NB4 (cell line): Measurements from ENCODE around the gene ASIC2.
"Not testable (repeated sequence)": the region's sequence is repeated elsewhere in the genome, so short reads cannot be mapped to it uniquely, and the experiment has no call there.

Experiments used
- DNase-seq: peaks from one replicate; pipeline ENCODE4 v3.0.0; 2010; ENCODE audit warnings: low read depth
- H3K4me3 ChIP-seq: one replicate; pipeline ENCODE4 v1.5.1; 2011; ENCODE audit warnings: mild to moderate bottlenecking, low read depth, low read length, moderate library complexity
- CTCF ChIP-seq: IDR thresholded peaks from one replicate; pipeline ENCODE4 v1.5.1; 2012; ENCODE audit warnings: low read depth, low read length
- MYC ChIP-seq: IDR thresholded peaks from 2 replicates; pipeline ENCODE4 v1.6.1; 2011; ENCODE audit warnings: low read depth, low read length
- POLR2A ChIP-seq: IDR thresholded peaks from 2 replicates; pipeline ENCODE4 v1.6.1; 2011; ENCODE audit warnings: mild to moderate bottlenecking; ENCODE audit not compliant: insufficient read length; ENCODE audit errors: extremely low read depth
- TF ChIP-seq, protein P1 (sequence below): IDR thresholded peaks from 2 replicates; pipeline ENCODE4 v1.6.1; 2011; ENCODE audit warnings: low read depth, low read length

The ASIC2 gene

DNA sequence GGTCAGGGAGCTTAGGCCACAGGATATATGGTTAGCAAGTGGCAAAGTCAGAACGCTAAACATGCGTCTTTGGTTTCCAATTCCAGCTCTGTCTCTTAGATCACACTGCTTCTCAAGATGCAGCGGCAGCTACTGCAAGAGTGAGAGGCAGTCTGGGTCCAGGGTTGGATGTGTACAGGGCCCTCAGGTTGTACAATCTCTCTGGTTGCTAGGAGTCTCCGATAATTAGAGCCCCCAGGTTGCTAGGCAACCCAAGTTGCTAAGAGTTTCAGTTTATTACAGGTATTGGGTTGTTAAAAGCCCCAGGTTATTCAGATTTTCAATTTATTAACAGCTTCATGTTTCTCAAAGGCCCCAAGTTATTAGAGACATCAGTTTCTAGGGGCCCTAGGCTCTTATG is 317.0 kb downstream of the ASIC2 start:
- TF ChIP-seq CTCF (no peak), POLR2A (no peak), MYC (no peak)
- TF ChIP-seq, protein P1, sequence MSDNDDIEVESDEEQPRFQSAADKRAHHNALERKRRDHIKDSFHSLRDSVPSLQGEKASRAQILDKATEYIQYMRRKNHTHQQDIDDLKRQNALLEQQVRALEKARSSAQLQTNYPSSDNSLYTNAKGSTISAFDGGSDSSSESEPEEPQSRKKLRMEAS = no peak
- H3K4me3 ChIP-seq = no peak overlapping the region
- no peak for DNase-seq

DNA sequence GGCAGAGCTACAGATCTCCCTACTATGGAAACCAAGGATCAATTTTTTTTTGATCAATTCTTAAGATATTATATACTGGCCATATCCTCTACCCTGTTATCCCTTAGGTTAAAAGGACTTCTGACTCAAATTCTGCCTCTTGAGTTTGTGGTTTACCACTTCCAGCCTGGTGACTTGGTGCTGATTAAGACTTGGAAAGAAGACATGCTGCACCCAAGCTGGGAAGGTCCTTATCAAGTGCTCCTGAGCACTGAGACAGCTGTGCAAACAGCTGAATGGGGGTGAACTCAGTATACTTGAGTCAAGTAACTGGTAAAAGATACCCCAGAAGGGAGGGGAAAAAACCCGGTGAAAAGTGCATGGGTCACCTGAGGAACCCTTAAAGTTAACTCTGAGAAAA is 321.9 kb downstream of the ASIC2 start:
- peak; percentile 19 for DNase-seq
- TF ChIP-seq CTCF = no peak
- TF ChIP-seq, protein P1 = no peak
- no peak for TF ChIP-seq MYC
- no peak overlapping the region for H3K4me3 ChIP-seq

DNA sequence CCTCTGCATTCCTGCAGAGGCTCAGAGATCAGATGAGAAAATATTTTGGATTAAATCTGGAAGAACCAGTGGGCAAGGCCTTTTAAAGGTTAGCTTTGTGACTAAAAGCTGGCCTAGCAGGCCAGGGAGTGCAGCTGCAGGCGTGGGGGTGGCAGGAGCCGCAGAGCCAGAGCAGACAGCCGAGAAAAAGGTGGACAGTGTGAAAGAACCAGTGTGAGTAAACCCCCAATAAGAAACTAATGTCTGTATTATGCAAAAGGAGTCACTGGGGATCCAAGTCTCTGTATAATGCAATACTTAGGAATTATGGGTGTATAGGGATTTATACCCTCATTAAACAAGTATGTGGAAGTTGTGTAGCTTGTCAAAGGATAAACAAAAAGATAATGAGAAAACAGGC is 322.8 kb downstream of the ASIC2 start:
- DNase-seq = no peak
- TF ChIP-seq MYC (no peak), CTCF (no peak), POLR2A (no peak)
- TF ChIP-seq, protein P1 = no peak
- H3K4me3 ChIP-seq = no peak overlapping the region

- not testable (repeated sequence) for H3K4me3 ChIP-seq, DNase-seq
These were observed 323.9 kb downstream of the ASIC2 start for GRCh38 chr17:32969231-32969630.

GRCh38 chr17:32964541-32964940 is 328.6 kb downstream of the ASIC2 start:
- TF ChIP-seq, protein P1 = no peak
- no peak for TF ChIP-seq MYC
- no peak overlapping the region for H3K4me3 ChIP-seq
- no peak for DNase-seq
